ENCODE results near the gene CIDEC. TPM values are rescaled to one million over a fixed set of nuclear protein-coding genes. Genes with fewer than 3 reads are reported as not detected.
A peak's percentile ranks its signal among the peaks of the same experiment; 100 is the strongest.
"Not testable (repeated sequence)": the region's sequence is repeated elsewhere in the genome, so short reads cannot be mapped to it uniquely, and the experiment has no call there.

Gene CIDEC
- total RNA-seq, 1 experiment from 2014 or later: not detected

DNA sequence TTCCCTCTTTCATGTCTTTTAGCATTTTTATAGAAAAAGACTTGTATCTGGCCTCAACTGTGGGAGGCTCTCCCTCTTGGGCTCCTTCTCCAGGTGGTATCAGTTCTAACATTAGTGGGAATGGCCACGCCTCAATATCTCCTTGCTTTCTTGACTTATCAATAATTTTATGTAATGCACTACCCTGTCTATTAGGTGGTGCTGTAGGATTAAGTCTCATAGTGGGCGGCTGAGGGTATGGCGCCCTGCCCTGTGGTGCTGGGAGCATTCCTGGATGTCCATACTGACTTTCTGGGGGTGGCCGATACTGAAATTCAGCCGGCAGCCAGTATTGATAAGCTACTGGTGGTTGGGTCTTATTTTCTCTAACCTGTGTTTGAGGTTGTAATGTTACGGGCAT lies 27.5 kb downstream of the CIDEC start:
- no peak for DNase-seq (ENCODE audit: unreplicated experiment)
- Mint-ChIP-seq H3K9me3 (ENCODE audit: unreplicated experiment) (no peaks in the 10 kb centered on the region), H3K4me1 (ENCODE audit: insufficient read depth, unreplicated experiment) (peaks cover 35% of the 10 kb centered on the region), H3K4me3 (ENCODE audit: unreplicated experiment) (no peak overlapping the region), H3K27ac (ENCODE audit: low read depth, unreplicated experiment) (peak overlapping the region; percentile 49), H3K27me3 (ENCODE audit: insufficient read depth, unreplicated experiment) (no peaks in the 10 kb centered on the region), H3K36me3 (ENCODE audit: insufficient read depth, unreplicated experiment) (no peaks in the 10 kb centered on the region)
- no peak for TF ChIP-seq CTCF (IDR thresholded peaks at IDR 0.05; ENCODE audit: unreplicated experiment)
- ChIA-PET CTCF (interaction anchor here (0.6 to 4.5 kb wide), 8 partner anchors 12 to 94 kb away, joined by 3 to 31 read pairs (median 4); partner anchors contain the start of gene TADA3), POLR2A (interaction anchor here (0.8 to 3.6 kb wide), 14 partner anchors 9 to 173 kb away, joined by 3 to 22 read pairs (median 6); partner anchors contain the start of genes CRELD1, IL17RC and RPUSD3)
- intact Hi-C loops (cut with micrococcal nuclease): no loop called here
- no TSS peak for BruUV-seq (replicated peaks)

- H3K36me3 Mint-ChIP-seq (ENCODE audit: insufficient read depth, unreplicated experiment); H3K9me3 Mint-ChIP-seq (ENCODE audit: unreplicated experiment); intact Hi-C loops (cut with micrococcal nuclease); BruUV-seq (replicated peaks); H3K27me3 Mint-ChIP-seq (ENCODE audit: insufficient read depth, unreplicated experiment); H3K4me3 Mint-ChIP-seq (ENCODE audit: unreplicated experiment): not testable (repeated sequence)
- H3K4me1 Mint-ChIP-seq (ENCODE audit: insufficient read depth, unreplicated experiment): peaks cover 35% of the 10 kb centered on the region
- POLR2A ChIA-PET: interaction anchor here (0.6 to 3.6 kb wide), 14 partner anchors 8 to 398 kb away, joined by 3 to 22 read pairs (median 6); partner anchors contain the start of genes CRELD1, IL17RC, IL17RE and RPUSD3
- H3K27ac Mint-ChIP-seq (ENCODE audit: low read depth, unreplicated experiment): peak overlapping the region; percentile 49
- DNase-seq (ENCODE audit: unreplicated experiment): peak; percentile 46
- CTCF ChIA-PET: interaction anchor here (0.6 to 4.5 kb wide), 6 partner anchors 13 to 94 kb away, joined by 4 to 31 read pairs (median 5); partner anchors contain the start of gene IL17RC
Observed at GRCh38 chr3:9851926-9852325, 28.1 kb downstream of the CIDEC start.

- CTCF ChIA-PET: interaction anchor here (0.6 to 4.5 kb wide), 7 partner anchors 13 to 95 kb away, joined by 4 to 31 read pairs (median 5); partner anchors contain the start of gene IL17RC
- intact Hi-C loops (cut with micrococcal nuclease); DNase-seq (ENCODE audit: unreplicated experiment); H3K9me3 Mint-ChIP-seq (ENCODE audit: unreplicated experiment); BruUV-seq (replicated peaks); H3K36me3 Mint-ChIP-seq (ENCODE audit: insufficient read depth, unreplicated experiment); H3K4me3 Mint-ChIP-seq (ENCODE audit: unreplicated experiment); H3K27me3 Mint-ChIP-seq (ENCODE audit: insufficient read depth, unreplicated experiment): not testable (repeated sequence)
- Mint-ChIP-seq H3K4me1 (ENCODE audit: insufficient read depth, unreplicated experiment) (peaks cover 35% of the 10 kb centered on the region), H3K27ac (ENCODE audit: low read depth, unreplicated experiment) (peak overlapping the region; percentile 49)
- POLR2A ChIA-PET: interaction anchor here (0.6 to 3.6 kb wide), 15 partner anchors 13 to 398 kb away, joined by 3 to 22 read pairs (median 6); partner anchors contain the start of genes CRELD1, IL17RC and IL17RE
Observed at GRCh38 chr3:9851383-9851782, 28.7 kb downstream of the CIDEC start.

DNA sequence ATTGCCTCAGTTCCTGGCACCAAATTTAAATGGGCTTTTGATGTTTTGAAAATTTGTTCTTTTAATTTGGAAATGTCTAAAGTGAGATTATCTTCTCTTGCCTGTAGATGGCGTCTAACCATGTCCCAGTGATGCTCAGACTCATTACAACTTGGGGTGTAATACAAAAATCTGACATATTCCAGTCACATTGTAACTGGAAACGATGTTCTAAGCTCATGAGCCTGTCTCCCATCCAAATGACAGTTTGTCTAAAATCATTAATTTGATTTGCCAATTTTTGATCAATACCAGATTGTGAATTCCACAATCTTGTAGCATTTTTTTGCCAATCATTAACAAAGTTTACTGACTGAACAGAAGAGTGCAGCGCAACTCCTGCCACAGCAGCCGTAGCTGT lies 31.2 kb downstream of the CIDEC start:
- Mint-ChIP-seq H3K4me1 (ENCODE audit: insufficient read depth, unreplicated experiment) (peaks cover 35% of the 10 kb centered on the region), H3K27ac (ENCODE audit: low read depth, unreplicated experiment) (peak overlapping the region; percentile 33)
- peak; percentile 49 for TF ChIP-seq CTCF (IDR thresholded peaks at IDR 0.05; ENCODE audit: unreplicated experiment)
- intact Hi-C loops (cut with micrococcal nuclease): loop anchor here (1.0 to 10.0 kb wide), 5 partner anchors 48 to 436 kb away; partner anchors contain the start of genes CRELD1 and IL17RC
- not testable (repeated sequence) for H3K27me3 Mint-ChIP-seq (ENCODE audit: insufficient read depth, unreplicated experiment); BruUV-seq (replicated peaks); H3K4me3 Mint-ChIP-seq (ENCODE audit: unreplicated experiment); H3K9me3 Mint-ChIP-seq (ENCODE audit: unreplicated experiment); H3K36me3 Mint-ChIP-seq (ENCODE audit: insufficient read depth, unreplicated experiment)
- DNase-seq (ENCODE audit: unreplicated experiment): peak; percentile 49
- ChIA-PET POLR2A (interaction anchor here (1.0 to 2.1 kb wide), 10 partner anchors 17 to 98 kb away, joined by 3 to 12 read pairs (median 6); partner anchors contain the start of genes CRELD1 and IL17RE), CTCF (interaction anchor here (0.6 to 4.5 kb wide), 16 partner anchors 16 to 178 kb away, joined by 3 to 31 read pairs (median 5); partner anchors contain the start of gene IL17RE)

- not testable (repeated sequence) for H3K27ac Mint-ChIP-seq (ENCODE audit: low read depth, unreplicated experiment); H3K36me3 Mint-ChIP-seq (ENCODE audit: insufficient read depth, unreplicated experiment)
Observed at GRCh38 chr3:9847870-9848269, 32.2 kb downstream of the CIDEC start.

More at GRCh38 chr3:9847870-9848269, 32.2 kb downstream of the CIDEC start:
- CTCF ChIA-PET: interaction anchor here (0.6 to 4.5 kb wide), 8 partner anchors 44 to 366 kb away, joined by 3 to 31 read pairs (median 6); partner anchors contain the start of gene IL17RE
- BruUV-seq (replicated peaks); H3K9me3 Mint-ChIP-seq (ENCODE audit: unreplicated experiment); DNase-seq (ENCODE audit: unreplicated experiment); H3K27me3 Mint-ChIP-seq (ENCODE audit: insufficient read depth, unreplicated experiment); H3K4me3 Mint-ChIP-seq (ENCODE audit: unreplicated experiment): not testable (repeated sequence)
- intact Hi-C loops (cut with micrococcal nuclease): loop anchor here (1.0 to 10.0 kb wide), 3 partner anchors 49 to 437 kb away; partner anchors contain the start of gene IL17RC
- POLR2A ChIA-PET: interaction anchor here (1.3 to 2.1 kb wide), 6 partner anchors 36 to 99 kb away, joined by 3 to 12 read pairs (median 7); partner anchors contain the start of gene CRELD1
- H3K4me1 Mint-ChIP-seq (ENCODE audit: insufficient read depth, unreplicated experiment): peaks cover 31% of the 10 kb centered on the region
